Activated T-cell treated with anti-CD3 and anti-CD28 coated beads, Interleukin-2, amount 50 U/mL, for 24 hours (primary cell): ENCODE data around the gene ARFGEF2.
"Not testable (repeated sequence)": the region's sequence is repeated elsewhere in the genome, so short reads cannot be mapped to it uniquely, and the experiment has no call there.

ENCODE experiments used
- DNase-seq: peaks from one replicate; pipeline ENCODE4 v3.0.0-alpha.2; 2020
- H3K27ac Mint-ChIP-seq: 2 replicates; pipeline ENCODE4 v1.8.0; 2020; ENCODE audit warnings: mild to moderate bottlenecking, mixed read lengths
- H3K27me3 Mint-ChIP-seq: 2 replicates; pipeline ENCODE4 v1.8.0; 2020; ENCODE audit warnings: mixed read lengths
- H3K36me3 Mint-ChIP-seq: 2 replicates; pipeline ENCODE4 v1.8.0; 2020; ENCODE audit warnings: low read depth, mixed read lengths
- H3K4me1 Mint-ChIP-seq: 2 replicates; pipeline ENCODE4 v1.8.0; 2020; ENCODE audit warnings: low read depth, mixed read lengths
- H3K4me3 Mint-ChIP-seq: 2 replicates; pipeline ENCODE4 v1.8.0; 2020; ENCODE audit warnings: mild to moderate bottlenecking, moderate library complexity, mixed read lengths
- H3K9me3 Mint-ChIP-seq: 2 replicates; pipeline ENCODE4 v1.8.0; 2020; ENCODE audit warnings: mixed read lengths

The ARFGEF2 gene

DNA sequence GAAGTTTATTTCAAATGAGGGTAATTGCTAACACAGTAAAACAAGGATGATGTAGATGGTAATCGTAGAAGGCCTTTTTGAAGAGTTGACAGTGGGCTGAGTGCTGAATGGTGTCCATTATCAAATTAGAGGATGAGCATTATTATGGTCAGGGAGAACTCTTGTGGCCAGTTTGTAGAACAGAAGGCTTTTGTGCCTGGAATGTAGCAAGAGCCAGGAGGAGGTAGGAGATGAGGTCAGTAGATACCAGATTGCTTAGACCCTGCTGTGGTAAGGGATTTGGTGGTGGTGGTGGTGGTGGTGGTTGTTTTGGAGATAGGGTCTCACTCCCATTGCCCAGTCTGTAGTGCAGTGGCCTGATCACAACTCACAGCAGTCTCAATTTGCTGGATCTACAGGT lies 130.8 kb downstream of the ARFGEF2 start:
- no peaks in the 10 kb centered on the region for H3K27me3 Mint-ChIP-seq
- no peaks in the 10 kb centered on the region for H3K9me3 Mint-ChIP-seq
- peaks cover 84% of the 10 kb centered on the region for H3K36me3 Mint-ChIP-seq
- H3K27ac Mint-ChIP-seq = peak overlapping the region; percentile 60
- H3K4me3 Mint-ChIP-seq = no peak overlapping the region
- H3K4me1 Mint-ChIP-seq = peaks cover 72% of the 10 kb centered on the region
- no peak for DNase-seq

DNA sequence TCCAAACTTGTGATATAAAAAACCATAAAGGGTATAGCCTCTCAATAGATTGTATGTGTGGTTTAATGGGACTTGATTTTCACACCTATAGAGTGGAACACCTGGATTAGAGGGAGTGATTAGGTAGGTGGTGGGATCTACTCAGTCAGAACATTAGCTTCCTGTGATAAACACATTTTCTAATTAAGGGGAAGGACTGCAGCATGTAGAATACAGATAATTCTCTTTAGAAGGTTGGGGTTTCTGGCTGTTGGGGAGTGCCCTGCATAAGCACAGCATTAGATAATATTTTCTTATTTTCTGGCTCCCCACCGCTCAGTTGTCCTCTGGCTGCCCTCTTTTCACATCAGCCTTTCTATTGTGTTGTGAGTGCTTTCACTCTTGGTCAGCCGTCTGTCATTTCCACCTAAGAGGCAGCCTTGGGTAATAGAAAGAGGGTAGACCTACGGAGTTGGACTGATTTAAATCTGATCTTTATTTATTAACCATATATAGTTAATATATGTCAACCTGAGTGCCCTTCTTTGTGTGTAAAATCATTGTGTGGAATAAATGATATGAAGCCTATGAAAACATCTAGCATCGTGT lies 132.6 kb downstream of the ARFGEF2 start:
- Mint-ChIP-seq H3K4me3 (no peak overlapping the region), H3K27ac (peak overlapping the region; percentile 37), H3K27me3 (no peaks in the 10 kb centered on the region), H3K36me3 (peaks cover 85% of the 10 kb centered on the region), H3K4me1 (peaks cover 59% of the 10 kb centered on the region), H3K9me3 (no peaks in the 10 kb centered on the region)
- no peak for DNase-seq

- H3K4me3 Mint-ChIP-seq = no peak overlapping the region
- DNase-seq = no peak
- H3K27me3 Mint-ChIP-seq = no peaks in the 10 kb centered on the region
- H3K4me1 Mint-ChIP-seq = peaks cover 7% of the 10 kb centered on the region
- peaks cover 85% of the 10 kb centered on the region for H3K36me3 Mint-ChIP-seq
- H3K9me3 Mint-ChIP-seq = no peaks in the 10 kb centered on the region
- no peak overlapping the region for H3K27ac Mint-ChIP-seq
Observed at GRCh38 chr20:49063279-49063678, 141.8 kb downstream of the ARFGEF2 start.

- peaks cover 4% of the 10 kb centered on the region for H3K4me1 Mint-ChIP-seq
- H3K36me3 Mint-ChIP-seq = peaks cover 96% of the 10 kb centered on the region
- H3K27ac Mint-ChIP-seq = peak overlapping the region; percentile 26
- DNase-seq = no peak
- no peaks in the 10 kb centered on the region for H3K9me3 Mint-ChIP-seq
- no peaks in the 10 kb centered on the region for H3K27me3 Mint-ChIP-seq
- no peak overlapping the region for H3K4me3 Mint-ChIP-seq
Observed at GRCh38 chr20:49074521-49074920, 153.0 kb downstream of the ARFGEF2 start.

- Mint-ChIP-seq H3K27me3 (no peaks in the 10 kb centered on the region), H3K4me3 (no peak overlapping the region), H3K27ac (peak overlapping the region; percentile 22), H3K36me3 (peaks cover 95% of the 10 kb centered on the region), H3K9me3 (no peaks in the 10 kb centered on the region), H3K4me1 (peaks cover 4% of the 10 kb centered on the region)
- DNase-seq = no peak
Observed at GRCh38 chr20:49078310-49078709, 156.8 kb downstream of the ARFGEF2 start.

- not testable (repeated sequence) for H3K27ac Mint-ChIP-seq, H3K4me3 Mint-ChIP-seq, DNase-seq, H3K9me3 Mint-ChIP-seq, H3K4me1 Mint-ChIP-seq, H3K27me3 Mint-ChIP-seq
- peaks cover 94% of the 10 kb centered on the region for H3K36me3 Mint-ChIP-seq
Observed at GRCh38 chr20:49082295-49082694, 160.8 kb downstream of the ARFGEF2 start.
